WTC11 (cell line): ENCODE measurements around the gene LRFN2.

Experiments
- CTCF ChIP-seq: fragments of 200-600 bp; IDR thresholded peaks from 2 replicates; pipeline ENCODE4 v1.8.0; 2022; ENCODE audit warnings: antibody characterized with exemption
- FOXJ3 ChIP-seq: sonication (generic); formaldehyde crosslinking; IDR thresholded peaks from 2 replicates; pipeline ENCODE4 v1.9.0; 2021; ENCODE audit warnings: missing genetic modification reagents, mild to moderate bottlenecking, borderline replicate concordance
- KAT7 ChIP-seq: sonication (generic); formaldehyde crosslinking; IDR thresholded peaks from 2 replicates; pipeline ENCODE4 v1.8.1; 2023; ENCODE audit warnings: missing genetic modification reagents, mild to moderate bottlenecking, borderline replicate concordance
- MAX ChIP-seq: sonication (generic); formaldehyde crosslinking; IDR thresholded peaks from 2 replicates; pipeline ENCODE4 v1.8.0; 2022; ENCODE audit warnings: mild to moderate bottlenecking, missing genetic modification reagents
- PREB ChIP-seq: sonication (generic); formaldehyde crosslinking; IDR thresholded peaks from 2 replicates; pipeline ENCODE4 v1.8.1; 2022; ENCODE audit warnings: mild to moderate bottlenecking, missing genetic modification reagents, moderate library complexity, borderline replicate concordance
- SP1 ChIP-seq: sonication (generic); formaldehyde crosslinking; conservative IDR thresholded peaks from 2 replicates; pipeline ENCODE4 v1.8.1; 2022; ENCODE audit warnings: missing genetic modification reagents
- TP53 ChIP-seq: sonication (generic); formaldehyde crosslinking; IDR thresholded peaks from 2 replicates; pipeline ENCODE4 v1.8.1; 2023; ENCODE audit warnings: mild to moderate bottlenecking, missing genetic modification reagents

GRCh38 chr6:40450483-40450882 is 136.7 kb downstream of the LRFN2 start:
- TF ChIP-seq KAT7 (CRISPR knock-in tag) = no peak
- TF ChIP-seq CTCF = no peak
- no peak for TF ChIP-seq PREB (CRISPR knock-in tag)
- TF ChIP-seq MAX (CRISPR knock-in tag) = no peak
- TF ChIP-seq FOXJ3 (CRISPR knock-in tag) = no peak
- TF ChIP-seq TP53 (CRISPR knock-in tag) = no peak
- no peak for TF ChIP-seq SP1 (CRISPR knock-in tag)
